ENCODE measurements around the gene SAFB2. TPM values are rescaled to one million over a fixed set of nuclear protein-coding genes. Genes with fewer than 3 reads are reported as not detected.
A peak's percentile ranks its signal among the peaks of the same experiment; 100 is the strongest.

The SAFB2 gene
- total RNA-seq, 4 donors from 2014 or later = 11.6 to 47.3 (median 32.1) TPM

GRCh38 chr19:5562280-5562679 lies 60.3 kb downstream of the SAFB2 start:
- H3K27ac ChIP-seq = no peak overlapping the region
- H3K4me3 ChIP-seq = no peak overlapping the region
- no peak for DNase-seq
- peaks cover 0 to 27% (median 0%) of the 10 kb centered on the region in 3 donors for H3K36me3 ChIP-seq
- intact Hi-C loops (cut with DNase I) = no loop called here
- H3K27me3 ChIP-seq = peaks cover 0 to 69% (median 0%) of the 10 kb centered on the region in 4 donors
- peaks cover 4 to 71% (median 16%) of the 10 kb centered on the region in 3 donors for H3K4me1 ChIP-seq
- WGBS, 2 donors = 91 to 96% methylated on average over 6 to 7 of the region's 7 CpGs
- TF ChIP-seq POLR2A (IDR thresholded peaks at IDR 0.05) (no peak), CTCF (IDR thresholded peaks at IDR 0.05) (no peak)
- peaks cover 0 to 11% (median 0%) of the 10 kb centered on the region in 3 donors for H3K9me3 ChIP-seq

- intact Hi-C loops (cut with DNase I) = no loop called here
- 74 to 84% methylated on average over 4 to 6 of the region's 6 CpGs for WGBS, 2 donors
Measured at GRCh38 chr19:5561559-5561958, 61.0 kb downstream of the SAFB2 start.

GRCh38 chr19:5560156-5560555 lies 62.4 kb downstream of the SAFB2 start:
- intact Hi-C loops (cut with DNase I) = no loop called here
- peak overlapping the region in 3 of 4 donors; percentile 40 to 92 (median 91) for H3K27ac ChIP-seq

More at GRCh38 chr19:5561559-5561958, 61.0 kb downstream of the SAFB2 start:
- peaks cover 0 to 27% (median 0%) of the 10 kb centered on the region in 3 donors for H3K36me3 ChIP-seq
- TF ChIP-seq CTCF (IDR thresholded peaks at IDR 0.05) (peak in 4 of 6 experiments; percentile 29 to 72 (median 34)), POLR2A (IDR thresholded peaks at IDR 0.05) (no peak)
- H3K9me3 ChIP-seq = peaks cover 0 to 11% (median 0%) of the 10 kb centered on the region in 3 donors
- H3K27me3 ChIP-seq = peaks cover 0 to 64% (median 0%) of the 10 kb centered on the region in 4 donors
- DNase-seq = no peak
- peak overlapping the region in 1 of 4 donors; percentile 9 for H3K27ac ChIP-seq
- peaks cover 4 to 78% (median 16%) of the 10 kb centered on the region in 3 donors for H3K4me1 ChIP-seq
- no peak overlapping the region for H3K4me3 ChIP-seq

GRCh38 chr19:5559804-5560133 lies 62.8 kb downstream of the SAFB2 start:
- 19 to 20% methylated on average over 1 to 2 of the region's 3 CpGs for WGBS, 2 donors

More at GRCh38 chr19:5560156-5560555, 62.4 kb downstream of the SAFB2 start:
- TF ChIP-seq CTCF (IDR thresholded peaks at IDR 0.05) (no peak), POLR2A (IDR thresholded peaks at IDR 0.05) (no peak)
- peaks cover 4 to 75% (median 16%) of the 10 kb centered on the region in 3 donors for H3K4me1 ChIP-seq
- 41 to 59% methylated on average over 13 to 17 of the region's 19 CpGs for WGBS, 2 donors
- no peak overlapping the region for H3K4me3 ChIP-seq
- H3K36me3 ChIP-seq = peaks cover 0 to 27% (median 0%) of the 10 kb centered on the region in 3 donors
- no peak for DNase-seq
- peaks cover 0 to 61% (median 0%) of the 10 kb centered on the region in 4 donors for H3K27me3 ChIP-seq
- peaks cover 0 to 11% (median 0%) of the 10 kb centered on the region in 3 donors for H3K9me3 ChIP-seq

More at GRCh38 chr19:5559804-5560133, 62.8 kb downstream of the SAFB2 start:
- no peak for TF ChIP-seq POLR2A (IDR thresholded peaks at IDR 0.05)
- TF ChIP-seq CTCF (IDR thresholded peaks at IDR 0.05) = no peak
- intact Hi-C loops (cut with DNase I) = no loop called here
- Histone ChIP-seq H3K27me3 (peaks cover 0 to 58% (median 0%) of the 10 kb centered on the region in 4 donors), H3K27ac (peak overlapping the region in 3 of 4 donors; percentile 40 to 92 (median 91)), H3K4me1 (peaks cover 4 to 71% (median 16%) of the 10 kb centered on the region in 3 donors), H3K9me3 (peaks cover 0 to 11% (median 0%) of the 10 kb centered on the region in 3 donors), H3K36me3 (peaks cover 0 to 27% (median 0%) of the 10 kb centered on the region in 3 donors), H3K4me3 (no peak overlapping the region)
- no peak for DNase-seq
